Measurements from ENCODE around the gene SNX27. TPM values are rescaled to one million over a fixed set of nuclear protein-coding genes. Genes with fewer than 3 reads are reported as not detected.

The SNX27 gene
- total and polyA plus RNA-seq, 2 donors (not counting 3 experiments of a cell fraction or from before 2014, with no cell fraction given) = 8.1 to 24.9 TPM

- no peak overlapping the region for H2AFZ ChIP-seq (ENCODE audit: low read depth, low read length)
Measured at GRCh38 chr1:151585622-151586021, 26.2 kb upstream of the SNX27 start.

DNA sequence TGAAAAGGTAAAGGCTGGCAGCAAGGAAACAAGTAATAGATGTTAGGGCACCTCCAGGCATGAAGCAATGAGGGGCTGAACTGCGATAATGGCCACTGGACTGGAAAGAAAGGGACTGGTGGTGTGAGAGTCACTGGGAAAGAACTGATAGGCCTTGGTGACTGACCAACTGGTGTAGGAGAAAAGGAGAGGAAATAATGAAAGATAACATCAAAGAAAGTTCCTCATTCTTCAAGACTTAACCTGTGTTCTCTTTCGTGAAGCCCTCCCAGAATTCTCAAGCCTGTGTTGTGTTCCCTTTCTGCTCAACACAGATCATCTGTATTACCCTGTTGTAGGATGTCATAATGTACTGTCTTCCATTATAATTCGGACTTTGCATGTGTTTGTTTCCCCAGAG is 20.9 kb upstream of the SNX27 start:
- ChIA-PET POLR2A (interaction anchor here (0.8 kb wide), 1 partner anchor 21 kb away, joined by 3 read pairs; no protein-coding TSS in a partner anchor), CTCF (interaction anchor here (0.8 to 1.2 kb wide), 2 partner anchors 14 to 55 kb away, joined by 3 read pairs; no protein-coding TSS in a partner anchor)
- no peaks in the 10 kb centered on the region for H3K9me3 ChIP-seq (replicated peaks; ENCODE audit: control insufficient read depth, insufficient read depth, low read length)
- H3K79me2 ChIP-seq (ENCODE audit: control insufficient read depth, insufficient read depth, low read length) = no peaks in the 10 kb centered on the region
- H3K36me3 ChIP-seq (ENCODE audit: control insufficient read depth in 2 of 2, extremely low read depth in 1 of 2, insufficient read depth in 2 of 2, low read length in 2 of 2) = no peaks in the 10 kb centered on the region
- no peak overlapping the region for H3K4me2 ChIP-seq (ENCODE audit: insufficient read depth, low read length)
- H3K4me3 ChIP-seq (replicated peaks in 1 of 3; ENCODE audit: insufficient read depth in 1 of 3, low read depth in 1 of 3, low read length in 3 of 3) = no peak overlapping the region
- BruUV-seq (replicated peaks) = no TSS peak
- intact Hi-C loops (cut with micrococcal nuclease) = loop anchor here (5.0 kb wide), 2 partner anchors 49 to 119 kb away; partner anchors contain the start of gene TUFT1
- no peak for DNase-seq (ENCODE audit: low read depth, low spot score)
- TF ChIP-seq FOS (IDR thresholded peaks at IDR 0.05; ENCODE audit: borderline replicate concordance, insufficient read depth, low read length) (no peak), JUN (IDR thresholded peaks at IDR 0.05; ENCODE audit: borderline replicate concordance, insufficient read depth, insufficient read length, low read depth) (no peak), POLR2AphosphoS5 (IDR thresholded peaks at IDR 0.05; ENCODE audit: insufficient read depth, low read depth, low read length) (no peak), EZH2 (IDR thresholded peaks at IDR 0.05; ENCODE audit: borderline replicate concordance, low read depth, low read length, severe bottlenecking) (no peak), MAX (IDR thresholded peaks at IDR 0.05; ENCODE audit: insufficient read depth, insufficient read length) (no peak), POLR2A (IDR thresholded peaks at IDR 0.05; ENCODE audit: low read depth, low read length) (no peak), MYC (IDR thresholded peaks at IDR 0.05; ENCODE audit: low read depth, low read length) (no peak), GATA2 (IDR thresholded peaks at IDR 0.05; ENCODE audit: insufficient read depth, insufficient read length, low read depth, low read length) (no peak)
- TF ChIP-seq, protein P1, sequence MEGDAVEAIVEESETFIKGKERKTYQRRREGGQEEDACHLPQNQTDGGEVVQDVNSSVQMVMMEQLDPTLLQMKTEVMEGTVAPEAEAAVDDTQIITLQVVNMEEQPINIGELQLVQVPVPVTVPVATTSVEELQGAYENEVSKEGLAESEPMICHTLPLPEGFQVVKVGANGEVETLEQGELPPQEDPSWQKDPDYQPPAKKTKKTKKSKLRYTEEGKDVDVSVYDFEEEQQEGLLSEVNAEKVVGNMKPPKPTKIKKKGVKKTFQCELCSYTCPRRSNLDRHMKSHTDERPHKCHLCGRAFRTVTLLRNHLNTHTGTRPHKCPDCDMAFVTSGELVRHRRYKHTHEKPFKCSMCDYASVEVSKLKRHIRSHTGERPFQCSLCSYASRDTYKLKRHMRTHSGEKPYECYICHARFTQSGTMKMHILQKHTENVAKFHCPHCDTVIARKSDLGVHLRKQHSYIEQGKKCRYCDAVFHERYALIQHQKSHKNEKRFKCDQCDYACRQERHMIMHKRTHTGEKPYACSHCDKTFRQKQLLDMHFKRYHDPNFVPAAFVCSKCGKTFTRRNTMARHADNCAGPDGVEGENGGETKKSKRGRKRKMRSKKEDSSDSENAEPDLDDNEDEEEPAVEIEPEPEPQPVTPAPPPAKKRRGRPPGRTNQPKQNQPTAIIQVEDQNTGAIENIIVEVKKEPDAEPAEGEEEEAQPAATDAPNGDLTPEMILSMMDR (IDR thresholded peaks at IDR 0.05; ENCODE audit: extremely low read depth in 1 of 2, insufficient read depth in 1 of 2, low read depth in 1 of 2, low read length in 2 of 2) = no peak
- dilution Hi-C loops (cut with MboI; ENCODE audit: extremely low pct_ligation_motif_present, low sequenced_read_pairs) = no loop called here
- FAIRE-seq = no peak
- H3K9ac ChIP-seq (replicated peaks; ENCODE audit: extremely low read depth, insufficient read depth, low read length) = no peak overlapping the region
- no peak overlapping the region for H3K27ac ChIP-seq (ENCODE audit: insufficient read depth, low read depth, low read length)
- no peaks in the 10 kb centered on the region for H3K9me1 ChIP-seq (replicated peaks; ENCODE audit: control insufficient read depth, extremely low read depth, insufficient read depth, low read length)
- H2AFZ ChIP-seq (ENCODE audit: low read depth, low read length) = no peak overlapping the region
- H4K20me1 ChIP-seq (replicated peaks; ENCODE audit: control insufficient read depth, extremely low read depth, insufficient read depth, low read length) = no peaks in the 10 kb centered on the region
- no peaks in the 10 kb centered on the region for H3K4me1 ChIP-seq (ENCODE audit: control insufficient read depth, extremely low read depth, insufficient read depth, low read length)
- H3K27me3 ChIP-seq (ENCODE audit: control insufficient read depth in 2 of 2, insufficient read depth in 2 of 2, low read length in 2 of 2) = no peaks in the 10 kb centered on the region

More at GRCh38 chr1:151585622-151586021, 26.2 kb upstream of the SNX27 start:
- FAIRE-seq (no peak), DNase-seq (ENCODE audit: low read depth, low spot score) (peak; percentile 10)
- ChIA-PET CTCF (interaction anchor here (0.9 to 1.1 kb wide), 3 partner anchors 11 to 141 kb away, joined by 3 read pairs; no protein-coding TSS in a partner anchor), POLR2A (interaction anchor here (0.6 kb wide), 1 partner anchor 199 kb away, joined by 5 read pairs; no protein-coding TSS in a partner anchor)
- Histone ChIP-seq H3K9ac (replicated peaks; ENCODE audit: extremely low read depth, insufficient read depth, low read length) (no peak overlapping the region), H3K4me3 (replicated peaks in 1 of 3; ENCODE audit: insufficient read depth in 1 of 3, low read depth in 1 of 3, low read length in 3 of 3) (no peak overlapping the region), H3K4me2 (ENCODE audit: insufficient read depth, low read length) (no peak overlapping the region), H3K4me1 (ENCODE audit: control insufficient read depth, extremely low read depth, insufficient read depth, low read length) (no peaks in the 10 kb centered on the region), H3K27me3 (ENCODE audit: control insufficient read depth in 2 of 2, insufficient read depth in 2 of 2, low read length in 2 of 2) (no peaks in the 10 kb centered on the region), H3K79me2 (ENCODE audit: control insufficient read depth, insufficient read depth, low read length) (no peaks in the 10 kb centered on the region), H3K9me1 (replicated peaks; ENCODE audit: control insufficient read depth, extremely low read depth, insufficient read depth, low read length) (no peaks in the 10 kb centered on the region), H3K9me3 (replicated peaks; ENCODE audit: control insufficient read depth, insufficient read depth, low read length) (no peaks in the 10 kb centered on the region), H3K27ac (ENCODE audit: insufficient read depth, low read depth, low read length) (no peak overlapping the region), H4K20me1 (replicated peaks; ENCODE audit: control insufficient read depth, extremely low read depth, insufficient read depth, low read length) (no peaks in the 10 kb centered on the region), H3K36me3 (ENCODE audit: control insufficient read depth in 2 of 2, extremely low read depth in 1 of 2, insufficient read depth in 2 of 2, low read length in 2 of 2) (no peaks in the 10 kb centered on the region)
- no TSS peak for BruUV-seq (replicated peaks)
- peak; percentile 24 for TF ChIP-seq FOS (IDR thresholded peaks at IDR 0.05; ENCODE audit: borderline replicate concordance, insufficient read depth, low read length)
- no peak for TF ChIP-seq POLR2A (IDR thresholded peaks at IDR 0.05; ENCODE audit: low read depth, low read length)
- TF ChIP-seq GATA2 (IDR thresholded peaks at IDR 0.05; ENCODE audit: insufficient read depth, insufficient read length, low read depth, low read length) = no peak
- intact Hi-C loops (cut with micrococcal nuclease) = no loop called here
- dilution Hi-C loops (cut with MboI; ENCODE audit: extremely low pct_ligation_motif_present, low sequenced_read_pairs) = no loop called here

All from endothelial cell of umbilical vein (primary cell).